Glutamatergic neuron (in vitro differentiated cells): Measurements from ENCODE around the gene RAP1A. TPM values are rescaled to one million over a fixed set of nuclear protein-coding genes. Genes with fewer than 3 reads are reported as not detected.
"Not testable (repeated sequence)": the region's sequence is repeated elsewhere in the genome, so short reads cannot be mapped to it uniquely, and the experiment has no call there.

Source experiments
- DNase-seq: peaks from one replicate; pipeline ENCODE4 v3.0.0; 2022
- H3K27ac Mint-ChIP-seq: one replicate; pipeline ENCODE4 v1.8.0; 2020; ENCODE audit warnings: mild to moderate bottlenecking, mixed read lengths, inconsistent platforms; ENCODE audit not compliant: unreplicated experiment
- H3K27me3 Mint-ChIP-seq: one replicate; pipeline ENCODE4 v1.8.0; 2020; ENCODE audit warnings: mild to moderate bottlenecking, moderate library complexity, mixed read lengths, inconsistent platforms; ENCODE audit not compliant: unreplicated experiment
- H3K36me3 Mint-ChIP-seq: one replicate; pipeline ENCODE4 v1.8.0; 2020; ENCODE audit warnings: mild to moderate bottlenecking, mixed read lengths, inconsistent platforms; ENCODE audit not compliant: unreplicated experiment
- H3K4me1 Mint-ChIP-seq: one replicate; pipeline ENCODE4 v1.8.0; 2020; ENCODE audit warnings: mild to moderate bottlenecking, low read depth, mixed read lengths, inconsistent platforms; ENCODE audit not compliant: unreplicated experiment
- H3K4me3 Mint-ChIP-seq: one replicate; pipeline ENCODE4 v1.8.0; 2020; ENCODE audit warnings: mild to moderate bottlenecking, mixed read lengths, inconsistent platforms; ENCODE audit not compliant: unreplicated experiment
- H3K9me3 Mint-ChIP-seq: one replicate; pipeline ENCODE4 v1.8.0; 2020; ENCODE audit warnings: mild to moderate bottlenecking, moderate library complexity, mixed read lengths, inconsistent platforms; ENCODE audit not compliant: unreplicated experiment
- CTCF ChIP-seq: fragments of 200-600 bp; sonication (generic); IDR thresholded peaks from one replicate; pipeline ENCODE4 v1.5.0; 2021; ENCODE audit not compliant: partially characterized antibody, unreplicated experiment
- total RNA-seq: library from RNA; stranded (reverse); fragmentation: NEBNext Ultra II Directional; extraction: Animal tissue kit (Norgen Biotek cat#: 25700); gene quantifications from one replicate; pipeline ENCODE4 v1.2.1, GENCODE V29; 2021; ENCODE audit not compliant: unreplicated experiment

RAP1A gene
- total RNA-seq, 1 donor from 2014 or later, result 17.9 TPM

GRCh38 chr1:111628153-111628552 lies 8.6 kb downstream of the RAP1A start:
- peaks cover 2% of the 10 kb centered on the region for H3K4me1 Mint-ChIP-seq
- H3K36me3 Mint-ChIP-seq, result no peaks in the 10 kb centered on the region
- H3K4me3 Mint-ChIP-seq, result no peak overlapping the region
- TF ChIP-seq CTCF, result no peak
- DNase-seq, result no peak
- H3K27me3 Mint-ChIP-seq, result no peaks in the 10 kb centered on the region
- no peaks in the 10 kb centered on the region for H3K9me3 Mint-ChIP-seq
- no peak overlapping the region for H3K27ac Mint-ChIP-seq

DNA sequence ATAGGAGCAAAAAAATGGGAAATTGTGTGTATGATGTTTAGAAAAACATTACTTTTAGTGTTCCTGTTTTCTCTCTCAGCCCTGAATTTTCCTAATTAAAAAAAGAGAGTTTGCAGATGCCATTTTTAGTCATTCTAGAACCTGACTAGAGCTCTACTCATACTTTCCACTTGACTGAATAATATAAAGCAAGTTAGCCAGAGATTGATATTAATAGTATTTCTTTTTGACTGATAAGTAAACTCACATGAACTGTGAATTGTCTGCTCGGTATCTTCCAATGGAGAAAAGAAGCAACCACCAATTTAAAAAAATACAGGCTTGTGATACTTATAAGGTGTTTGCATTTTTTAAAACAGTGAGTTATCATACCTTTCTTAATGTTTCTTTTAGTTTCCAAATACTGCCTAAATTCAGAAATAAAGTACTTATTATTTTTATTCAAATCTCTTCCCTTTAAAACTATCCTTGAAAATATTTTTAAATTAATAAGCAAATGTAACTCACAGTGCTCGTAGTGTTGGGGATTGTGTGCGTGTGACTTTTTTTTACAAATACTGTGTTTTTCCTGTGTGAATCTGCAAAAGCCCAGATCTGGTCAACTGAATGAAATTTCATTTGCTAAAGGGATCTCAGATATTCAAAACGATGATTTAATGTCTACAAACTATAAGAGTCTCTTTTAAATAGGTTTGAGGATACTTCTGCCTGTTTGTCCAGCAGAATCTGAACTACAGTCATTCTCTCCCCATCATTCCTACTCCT lies 9.8 kb downstream of the RAP1A start:
- Mint-ChIP-seq H3K4me1 (peaks cover 2% of the 10 kb centered on the region), H3K27me3 (no peaks in the 10 kb centered on the region), H3K36me3 (no peaks in the 10 kb centered on the region), H3K4me3 (no peak overlapping the region), H3K9me3 (no peaks in the 10 kb centered on the region), H3K27ac (no peak overlapping the region)
- no peak for TF ChIP-seq CTCF
- DNase-seq, result no peak

- TF ChIP-seq CTCF, result no peak
- Mint-ChIP-seq H3K27me3 (no peaks in the 10 kb centered on the region), H3K27ac (no peak overlapping the region), H3K36me3 (no peaks in the 10 kb centered on the region), H3K9me3 (no peaks in the 10 kb centered on the region), H3K4me3 (no peak overlapping the region), H3K4me1 (peaks cover 2% of the 10 kb centered on the region)
- no peak for DNase-seq
Measured at GRCh38 chr1:111630567-111630966, 11.0 kb downstream of the RAP1A start.

GRCh38 chr1:111631502-111631901 lies 11.9 kb downstream of the RAP1A start:
- no peak overlapping the region for H3K27ac Mint-ChIP-seq
- H3K4me3 Mint-ChIP-seq, result no peak overlapping the region

GRCh38 chr1:111632771-111633170 lies 13.2 kb downstream of the RAP1A start:
- not testable (repeated sequence) for DNase-seq

More at GRCh38 chr1:111631502-111631901, 11.9 kb downstream of the RAP1A start:
- Mint-ChIP-seq H3K27me3 (no peaks in the 10 kb centered on the region), H3K36me3 (no peaks in the 10 kb centered on the region), H3K9me3 (no peaks in the 10 kb centered on the region), H3K4me1 (peaks cover 2% of the 10 kb centered on the region)
- TF ChIP-seq CTCF, result no peak
- DNase-seq, result no peak

More at GRCh38 chr1:111632771-111633170, 13.2 kb downstream of the RAP1A start:
- H3K9me3 Mint-ChIP-seq, H3K4me3 Mint-ChIP-seq, H3K4me1 Mint-ChIP-seq, H3K27ac Mint-ChIP-seq, H3K27me3 Mint-ChIP-seq, H3K36me3 Mint-ChIP-seq: not testable (repeated sequence)
